GM21576 (cell line): Measurements from ENCODE around the gene SIDT2.

ENCODE experiments used
- ATAC-seq: cut with Tn5 transposase; IDR thresholded peaks from one replicate; pipeline ENCODE4 v1.9.1; 2021; ENCODE audit warnings: mild to moderate bottlenecking, moderate library complexity; ENCODE audit not compliant: unreplicated experiment

SIDT2 gene

GRCh38 chr11:117220568-117220967, 42.0 kb downstream of the SIDT2 start:
- no peak for ATAC-seq

- ATAC-seq, result no peak
Measured at GRCh38 chr11:117220999-117221774, 42.6 kb downstream of the SIDT2 start.

- no peak for ATAC-seq
Measured at GRCh38 chr11:117221775-117222517, 43.4 kb downstream of the SIDT2 start.

GRCh38 chr11:117222991-117223740, 44.6 kb downstream of the SIDT2 start:
- no peak for ATAC-seq

- no peak for ATAC-seq
Measured at GRCh38 chr11:117223741-117224689, 45.5 kb downstream of the SIDT2 start.

GRCh38 chr11:117225553-117226170, 47.1 kb downstream of the SIDT2 start:
- no peak for ATAC-seq

GRCh38 chr11:117226388-117227385, 48.1 kb downstream of the SIDT2 start:
- ATAC-seq, result no peak

GRCh38 chr11:117228091-117228490, 49.5 kb downstream of the SIDT2 start:
- ATAC-seq, result no peak

- ATAC-seq, result no peak
Measured at GRCh38 chr11:117229411-117229810, 50.9 kb downstream of the SIDT2 start.

- ATAC-seq, result no peak
Measured at GRCh38 chr11:117229931-117230285, 51.4 kb downstream of the SIDT2 start.

- no peak for ATAC-seq
Measured at GRCh38 chr11:117230286-117230961, 51.9 kb downstream of the SIDT2 start.

- ATAC-seq, result no peak
Measured at GRCh38 chr11:117230999-117231841, 52.7 kb downstream of the SIDT2 start.

GRCh38 chr11:117231842-117232091, 53.2 kb downstream of the SIDT2 start, which contains the start of gene PCSK7:
TSS of gene PCSK7 (minus strand) at chr11:117232073. CDS start at chr11:117229844, 2,229 bp downstream.
- peak; percentile 0 for ATAC-seq

- peak; percentile 57 for ATAC-seq
Measured at GRCh38 chr11:117232092-117232878, 53.7 kb downstream of the SIDT2 start, which contains the start of gene RNF214. TSS of gene RNF214 (plus strand) at chr11:117232671. CDS start at chr11:117234273, 1,602 bp downstream.

GRCh38 chr11:117232911-117233409, 54.4 kb downstream of the SIDT2 start:
- ATAC-seq, result no peak

- no peak for ATAC-seq
Measured at GRCh38 chr11:117238221-117238620, 59.7 kb downstream of the SIDT2 start.
